Cardiac muscle cell (in vitro differentiated cells and primary cell): Measurements from ENCODE around the gene CISD3. TPM values are rescaled to one million over a fixed set of nuclear protein-coding genes. Genes with fewer than 3 reads are reported as not detected.
A peak's percentile ranks its signal among the peaks of the same experiment; 100 is the strongest.

Source experiments
- DNase-seq, 2 donors: peaks; one replicate each; pipeline versions ENCODE4 v3.0.0 to v3.0.0-alpha.2; 2010 to 2017; ENCODE audit warnings: low read depth in 1 of 2, low spot score in 1 of 2
- H3K27ac ChIP-seq: fragments of 200-600 bp; sonication (generic); 2 replicates; pipeline ENCODE4 v1.5.1; 2016
- H3K27me3 ChIP-seq: fragments of 200-600 bp; sonication (generic); 2 replicates; pipeline ENCODE4 v1.6.0; 2016; ENCODE audit warnings: control low read depth
- H3K36me3 ChIP-seq: fragments of 200-600 bp; sonication (generic); 2 replicates; pipeline ENCODE4 v1.5.1; 2016; ENCODE audit warnings: control low read depth
- H3K4me1 ChIP-seq: fragments of 200-600 bp; sonication (generic); 2 replicates; pipeline ENCODE4 v1.8.1; 2017; ENCODE audit warnings: low read depth, mild to moderate bottlenecking, mixed run types
- H3K4me3 ChIP-seq: fragments of 200-600 bp; sonication (generic); 2 replicates; pipeline ENCODE4 v1.5.1; 2016; ENCODE audit warnings: mild to moderate bottlenecking
- H3K9me3 ChIP-seq: fragments of 200-600 bp; sonication (generic); 2 replicates; pipeline ENCODE4 v1.5.1; 2017; ENCODE audit warnings: low read depth, mild to moderate bottlenecking, control low read depth
- polyA plus RNA-seq: library from polyadenylated mRNA; unstranded; fragments of >200 nt; fragmentation: Nextera tagmentation; extraction: Ambion mirVana; gene quantifications from 2 replicates; pipeline ENCODE4 v1.2.1, GENCODE V29; 2016
- total RNA-seq: library from RNA; depleted of rRNA; stranded (reverse); fragments of >200 nt; gene quantifications from 2 replicates; pipeline ENCODE4 v1.2.3, GENCODE V29; 2016
- TF ChIP-seq, protein P1 (sequence below): IDR thresholded peaks from 2 replicates; pipeline ENCODE4 v1.5.1; 2012; ENCODE audit warnings: low read depth, mild to moderate bottlenecking, low read length

CISD3 gene
- total and polyA plus RNA-seq, 2 experiments from 2014 or later: 4.9 to 29.7 TPM

DNA sequence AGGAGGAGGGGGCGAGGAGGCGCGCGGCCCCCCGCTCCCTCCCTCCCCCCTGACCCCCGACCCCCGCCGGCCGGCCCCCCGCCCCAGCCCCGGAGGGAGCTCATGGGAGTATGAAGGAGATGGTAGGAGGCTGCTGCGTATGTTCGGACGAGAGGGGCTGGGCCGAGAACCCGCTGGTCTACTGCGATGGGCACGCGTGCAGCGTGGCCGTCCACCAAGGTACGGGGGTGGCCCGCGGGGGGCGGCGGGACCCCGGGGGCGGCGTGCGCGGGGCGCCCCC lies 24.7 kb upstream of the CISD3 start:
- H3K27ac ChIP-seq: peak overlapping the region; percentile 75
- H3K9me3 ChIP-seq: no peaks in the 10 kb centered on the region
- peaks cover 4% of the 10 kb centered on the region for H3K4me1 ChIP-seq
- TF ChIP-seq, protein P1, sequence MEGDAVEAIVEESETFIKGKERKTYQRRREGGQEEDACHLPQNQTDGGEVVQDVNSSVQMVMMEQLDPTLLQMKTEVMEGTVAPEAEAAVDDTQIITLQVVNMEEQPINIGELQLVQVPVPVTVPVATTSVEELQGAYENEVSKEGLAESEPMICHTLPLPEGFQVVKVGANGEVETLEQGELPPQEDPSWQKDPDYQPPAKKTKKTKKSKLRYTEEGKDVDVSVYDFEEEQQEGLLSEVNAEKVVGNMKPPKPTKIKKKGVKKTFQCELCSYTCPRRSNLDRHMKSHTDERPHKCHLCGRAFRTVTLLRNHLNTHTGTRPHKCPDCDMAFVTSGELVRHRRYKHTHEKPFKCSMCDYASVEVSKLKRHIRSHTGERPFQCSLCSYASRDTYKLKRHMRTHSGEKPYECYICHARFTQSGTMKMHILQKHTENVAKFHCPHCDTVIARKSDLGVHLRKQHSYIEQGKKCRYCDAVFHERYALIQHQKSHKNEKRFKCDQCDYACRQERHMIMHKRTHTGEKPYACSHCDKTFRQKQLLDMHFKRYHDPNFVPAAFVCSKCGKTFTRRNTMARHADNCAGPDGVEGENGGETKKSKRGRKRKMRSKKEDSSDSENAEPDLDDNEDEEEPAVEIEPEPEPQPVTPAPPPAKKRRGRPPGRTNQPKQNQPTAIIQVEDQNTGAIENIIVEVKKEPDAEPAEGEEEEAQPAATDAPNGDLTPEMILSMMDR: no peak
- no peak for DNase-seq
- peaks cover 15% of the 10 kb centered on the region for H3K27me3 ChIP-seq
- H3K36me3 ChIP-seq: no peaks in the 10 kb centered on the region
- H3K4me3 ChIP-seq: peak overlapping the region; percentile 95

DNA sequence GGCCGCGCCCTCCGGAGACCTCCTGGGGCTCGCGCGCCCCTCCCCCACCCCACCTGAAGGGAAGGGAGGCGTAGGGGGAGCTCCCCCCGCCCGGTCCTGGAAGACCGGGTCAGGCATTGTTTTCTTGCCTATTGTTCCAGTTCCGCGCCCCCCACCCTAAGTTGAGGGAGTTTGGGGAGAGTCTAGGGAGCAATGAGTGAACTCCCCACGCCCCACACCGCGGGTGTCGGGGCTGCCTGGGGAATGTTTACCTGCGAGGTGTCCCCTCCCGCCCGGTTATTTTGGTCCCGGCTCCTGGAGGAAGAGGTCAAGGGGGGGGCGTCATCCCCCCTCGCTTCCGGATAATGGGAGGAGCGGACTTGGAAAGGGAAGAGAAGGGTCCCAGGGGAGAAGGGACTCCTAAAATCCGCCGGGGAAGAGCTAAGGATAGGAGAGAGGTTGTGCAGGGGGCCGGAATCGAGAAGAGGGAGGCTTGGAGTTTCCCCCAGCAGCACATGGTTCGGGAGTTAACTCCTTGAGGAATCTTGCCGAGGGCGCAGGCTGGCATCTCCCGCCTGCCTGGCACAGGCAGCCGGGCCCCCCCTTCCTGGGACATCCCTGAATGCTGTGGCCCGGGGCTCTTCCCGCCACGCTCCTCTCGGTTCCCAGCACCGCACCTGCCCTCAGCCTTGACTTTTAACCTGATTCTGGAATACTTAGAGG lies 24.2 kb upstream of the CISD3 start:
- peak; percentile 43 to 53 for DNase-seq
- no peaks in the 10 kb centered on the region for H3K9me3 ChIP-seq
- H3K36me3 ChIP-seq: no peaks in the 10 kb centered on the region
- H3K27me3 ChIP-seq: peaks cover 11% of the 10 kb centered on the region
- TF ChIP-seq, protein P1: no peak
- H3K4me1 ChIP-seq: peaks cover 5% of the 10 kb centered on the region
- H3K27ac ChIP-seq: peak overlapping the region; percentile 75
- peak overlapping the region; percentile 95 for H3K4me3 ChIP-seq

DNA sequence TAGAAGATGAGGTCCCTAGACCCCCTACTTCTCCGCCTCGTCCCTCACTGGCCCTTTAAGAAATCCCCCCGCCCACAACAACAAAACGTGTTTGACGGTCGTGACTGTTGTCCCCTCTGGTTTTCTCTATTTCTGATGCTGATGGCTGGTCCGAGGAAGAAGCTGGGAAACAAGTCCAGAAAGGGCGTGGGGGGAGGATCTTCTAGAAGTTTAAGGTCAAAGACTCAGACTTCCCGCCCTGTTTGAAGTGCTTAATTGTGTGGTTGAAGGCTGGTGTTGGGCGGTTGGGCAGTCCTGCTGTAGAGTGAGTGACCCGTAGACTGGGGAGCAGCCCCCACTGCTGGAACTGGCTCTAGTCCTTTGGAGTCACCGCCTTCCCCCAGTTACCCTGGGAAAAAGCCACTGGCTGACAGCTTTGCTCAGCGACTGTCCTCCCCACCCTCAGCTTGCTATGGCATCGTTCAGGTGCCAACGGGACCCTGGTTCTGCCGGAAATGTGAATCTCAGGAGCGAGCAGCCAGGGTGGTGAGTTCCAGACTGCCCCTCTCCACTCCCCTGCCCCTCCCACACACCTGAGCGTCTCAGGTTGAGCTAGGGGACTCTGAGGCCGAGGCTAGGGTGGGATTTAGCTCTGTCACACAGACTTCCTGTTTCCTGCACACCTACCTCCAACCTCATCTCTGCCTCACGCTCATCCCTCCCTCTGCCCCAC lies 23.5 kb upstream of the CISD3 start:
- TF ChIP-seq, protein P1: no peak
- H3K4me3 ChIP-seq: peak overlapping the region; percentile 95
- H3K36me3 ChIP-seq: no peaks in the 10 kb centered on the region
- H3K27ac ChIP-seq: no peak overlapping the region
- H3K27me3 ChIP-seq: peaks cover 4% of the 10 kb centered on the region
- H3K4me1 ChIP-seq: peaks cover 8% of the 10 kb centered on the region
- H3K9me3 ChIP-seq: no peaks in the 10 kb centered on the region
- DNase-seq: peak in 1 of 2 donors; percentile 19

DNA sequence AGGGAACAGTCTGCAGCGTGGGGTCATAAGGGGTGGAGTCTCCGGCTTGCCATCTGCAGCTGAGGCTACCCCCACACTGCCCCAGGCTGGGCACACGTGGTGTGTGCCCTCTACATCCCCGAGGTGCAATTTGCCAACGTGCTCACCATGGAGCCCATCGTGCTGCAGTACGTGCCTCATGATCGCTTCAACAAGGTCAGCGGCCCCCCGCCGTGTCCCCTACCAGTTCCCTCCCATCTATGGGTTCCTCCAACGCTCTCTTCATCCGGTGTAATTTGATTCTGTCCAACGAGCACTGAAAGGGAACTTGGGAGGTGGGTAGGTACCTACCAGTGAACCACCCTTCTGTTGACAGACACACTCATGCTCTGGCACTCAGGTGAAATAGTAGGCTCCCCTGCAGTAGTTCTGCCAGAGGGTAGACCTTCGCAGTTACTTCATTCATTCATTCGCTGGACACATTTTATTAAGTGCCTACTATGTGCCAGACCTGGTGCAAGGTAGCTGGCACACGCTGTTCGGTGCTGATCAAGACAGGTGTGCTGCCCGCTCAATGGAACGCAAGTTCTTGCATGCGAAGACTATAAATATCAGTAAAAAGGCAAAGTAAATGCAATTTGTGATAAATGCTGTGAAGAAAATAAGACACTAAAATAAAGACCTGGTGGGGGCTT lies 22.3 kb upstream of the CISD3 start:
- TF ChIP-seq, protein P1: no peak
- no peaks in the 10 kb centered on the region for H3K9me3 ChIP-seq
- H3K4me3 ChIP-seq: no peak overlapping the region
- H3K36me3 ChIP-seq: no peaks in the 10 kb centered on the region
- H3K27ac ChIP-seq: no peak overlapping the region
- H3K4me1 ChIP-seq: peaks cover 17% of the 10 kb centered on the region
- no peak for DNase-seq
- H3K27me3 ChIP-seq: peaks cover 4% of the 10 kb centered on the region

DNA sequence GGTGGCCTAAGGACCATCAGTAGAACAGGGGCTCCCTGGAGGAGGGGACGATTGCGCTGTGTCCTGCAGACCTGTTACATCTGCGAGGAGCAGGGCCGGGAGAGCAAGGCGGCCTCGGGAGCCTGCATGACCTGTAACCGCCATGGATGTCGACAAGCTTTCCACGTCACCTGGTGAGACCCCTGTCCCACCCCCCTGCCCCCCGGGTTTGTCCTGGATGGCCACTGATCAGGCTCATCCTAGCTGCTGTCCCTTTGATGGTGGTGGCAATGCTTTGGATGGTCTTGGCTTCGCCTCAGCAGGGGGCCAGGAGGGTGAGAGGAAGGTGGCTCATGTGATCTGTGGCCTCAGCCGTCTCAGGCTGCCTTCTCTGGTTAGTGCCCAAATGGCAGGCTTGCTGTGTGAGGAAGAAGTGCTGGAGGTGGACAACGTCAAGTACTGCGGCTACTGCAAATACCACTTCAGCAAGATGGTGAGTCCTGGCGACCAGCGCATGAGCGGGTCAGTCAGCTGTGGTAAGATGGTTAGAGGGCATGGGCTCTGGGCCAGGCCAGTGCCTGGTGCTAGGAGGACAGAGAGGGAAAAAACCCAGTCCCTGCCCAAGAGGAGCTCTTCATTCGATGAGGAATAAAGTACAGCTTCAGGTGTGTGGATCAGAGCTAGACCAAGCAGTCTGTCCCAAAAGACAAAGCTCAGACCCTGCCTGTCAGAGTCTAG lies 20.9 kb upstream of the CISD3 start:
- TF ChIP-seq, protein P1: no peak
- peaks cover 6% of the 10 kb centered on the region for H3K36me3 ChIP-seq
- H3K27me3 ChIP-seq: no peaks in the 10 kb centered on the region
- H3K9me3 ChIP-seq: no peaks in the 10 kb centered on the region
- no peak for DNase-seq
- H3K4me1 ChIP-seq: peaks cover 17% of the 10 kb centered on the region
- H3K4me3 ChIP-seq: no peak overlapping the region
- no peak overlapping the region for H3K27ac ChIP-seq
